Measurements from ENCODE around the gene EPB41L4B.

Gene EPB41L4B

DNA sequence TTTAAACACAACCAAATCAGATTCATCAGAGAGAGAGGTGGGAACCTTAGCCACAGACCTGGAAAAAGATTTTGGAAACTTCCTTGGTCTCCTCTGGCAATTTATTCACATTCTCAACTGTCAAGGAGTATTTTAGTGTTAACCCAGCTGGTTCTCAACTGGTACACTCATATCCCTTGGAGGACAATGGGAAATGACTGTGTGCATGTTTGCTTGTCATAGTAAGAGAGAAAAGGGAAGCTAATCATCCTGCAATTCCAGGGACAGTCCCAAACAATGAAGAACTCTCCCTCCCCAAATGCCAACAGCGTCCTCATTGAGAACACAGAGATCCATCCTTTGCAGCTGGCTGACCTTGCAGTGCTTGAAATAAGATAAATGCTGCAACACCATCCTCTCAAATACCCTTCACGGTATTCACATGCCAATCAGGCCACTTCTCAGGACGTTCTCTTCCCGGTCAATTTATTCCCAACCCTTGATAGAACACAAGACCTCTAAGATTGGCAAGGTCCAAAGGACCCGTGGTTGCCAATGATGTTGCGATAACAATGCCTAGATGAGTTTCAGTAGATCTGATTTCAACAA lies 75.5 kb downstream of the EPB41L4B start:
- Histone ChIP-seq H3K27me3 (ENCODE audit: control insufficient read depth in 1 of 2, insufficient read depth in 1 of 2, low read length in 2 of 2) (peaks cover 0 to 14% of the 10 kb centered on the region in 2 experiments), H3K4ac (ENCODE audit: low read depth in 1 of 2, low read length in 2 of 2) (no peak overlapping the region), H3K9ac (ENCODE audit: low read length) (no peak overlapping the region), H2AK5ac (ENCODE audit: low read length, severe bottlenecking) (no peak overlapping the region), H3K4me1 (ENCODE audit: control insufficient read depth, insufficient read depth, low read depth, low read length) (peaks cover 2% of the 10 kb centered on the region), H3K79me1 (replicated peaks; ENCODE audit: low read length, poor library complexity, severe bottlenecking) (no peaks in the 10 kb centered on the region), H3K23ac (ENCODE audit: low read length in 2 of 2) (no peak overlapping the region), H3K4me3 (ENCODE audit: insufficient read depth in 1 of 2, low read depth in 1 of 2, low read length in 2 of 2) (no peak overlapping the region), H2BK120ac (ENCODE audit: low read depth, low read length) (no peak overlapping the region), H2BK15ac (ENCODE audit: low read depth, poor library complexity, severe bottlenecking) (no peak overlapping the region), H3K36me3 (ENCODE audit: control insufficient read depth in 1 of 2, insufficient read depth in 2 of 2, low read depth in 1 of 2, low read length in 2 of 2) (no peaks in the 10 kb centered on the region), H4K8ac (ENCODE audit: low read length) (no peak overlapping the region), H2BK5ac (ENCODE audit: low read depth, low read length, poor library complexity, severe bottlenecking) (no peak overlapping the region), H2AFZ (ENCODE audit: low read depth, low read length) (no peak overlapping the region), H3K18ac (ENCODE audit: low read depth in 1 of 2, low read length in 2 of 2) (no peak overlapping the region), H3K14ac (ENCODE audit: low read length in 2 of 2) (no peak overlapping the region), H3K4me2 (ENCODE audit: low read length, poor library complexity, severe bottlenecking) (no peak overlapping the region), H2BK12ac (ENCODE audit: low read length in 2 of 2) (no peak overlapping the region), H4K91ac (ENCODE audit: low read length) (no peak overlapping the region), H3K27ac (ENCODE audit: low read length, poor library complexity, severe bottlenecking) (no peak overlapping the region), H3K9me3 (ENCODE audit: control insufficient read depth, low read length) (no peaks in the 10 kb centered on the region)
- no peak for DNase-seq
- WGBS = 83% methylated on average over 6 of the region's 6 CpGs

DNA sequence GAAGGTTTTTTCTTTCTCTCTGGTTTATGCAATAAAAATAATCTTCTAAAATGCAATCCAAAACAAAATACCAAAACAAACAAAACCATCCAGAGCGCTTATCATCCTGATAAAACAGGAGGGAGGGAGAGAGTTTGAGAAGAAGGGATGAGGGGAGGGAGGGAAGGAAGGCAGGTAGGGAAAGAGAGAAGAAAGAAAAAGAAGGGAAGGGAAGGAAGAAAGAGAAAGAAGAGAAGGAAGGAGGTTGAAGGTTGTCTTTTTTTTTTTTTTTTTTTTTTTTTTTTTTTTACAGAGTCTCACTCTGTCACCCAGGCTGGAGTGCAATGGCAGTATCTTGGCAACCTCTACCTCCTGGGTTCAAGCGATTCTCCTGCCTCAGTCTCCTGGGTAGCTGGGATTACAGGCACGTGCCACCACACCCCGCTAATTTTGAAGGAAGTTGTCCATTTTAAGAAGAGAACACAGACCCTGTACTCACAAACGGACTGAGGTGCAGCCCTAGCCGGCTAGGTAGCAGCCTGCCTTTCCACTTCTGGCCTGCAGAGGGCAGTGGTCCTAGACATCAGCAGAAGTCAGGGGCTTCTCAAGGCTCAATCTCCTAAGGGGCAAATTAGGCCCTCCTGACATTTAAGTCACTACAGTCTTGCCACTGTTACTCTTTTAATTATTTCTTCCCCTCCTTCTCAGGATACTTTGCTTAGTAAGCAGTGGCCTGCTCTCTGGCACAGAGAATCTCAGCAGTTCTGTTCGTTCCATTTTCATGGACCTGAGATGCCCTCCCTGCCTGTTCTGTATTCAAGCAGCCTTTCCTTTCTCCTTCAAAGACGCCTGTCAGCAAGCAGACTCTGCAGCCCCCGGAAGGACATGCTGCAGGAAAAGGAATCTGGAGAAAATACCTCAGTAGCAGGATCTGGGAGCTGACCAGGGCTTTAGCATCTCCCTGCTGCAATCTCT lies 76.4 kb downstream of the EPB41L4B start:
- Histone ChIP-seq H3K27me3 (ENCODE audit: control insufficient read depth in 1 of 2, insufficient read depth in 1 of 2, low read length in 2 of 2) (peaks cover 0 to 16% of the 10 kb centered on the region in 2 experiments), H3K18ac (ENCODE audit: low read depth in 1 of 2, low read length in 2 of 2) (no peak overlapping the region), H3K27ac (ENCODE audit: low read length, poor library complexity, severe bottlenecking) (no peak overlapping the region), H2BK5ac (ENCODE audit: low read depth, low read length, poor library complexity, severe bottlenecking) (no peak overlapping the region), H3K4me2 (ENCODE audit: low read length, poor library complexity, severe bottlenecking) (no peak overlapping the region), H3K14ac (ENCODE audit: low read length in 2 of 2) (no peak overlapping the region), H3K4me3 (ENCODE audit: insufficient read depth in 1 of 2, low read depth in 1 of 2, low read length in 2 of 2) (no peak overlapping the region), H3K4ac (ENCODE audit: low read depth in 1 of 2, low read length in 2 of 2) (no peak overlapping the region), H4K8ac (ENCODE audit: low read length) (no peak overlapping the region), H2BK120ac (ENCODE audit: low read depth, low read length) (no peak overlapping the region), H2AK5ac (ENCODE audit: low read length, severe bottlenecking) (no peak overlapping the region), H3K9me3 (ENCODE audit: control insufficient read depth, low read length) (no peaks in the 10 kb centered on the region), H3K4me1 (ENCODE audit: control insufficient read depth, insufficient read depth, low read depth, low read length) (peaks cover 2% of the 10 kb centered on the region), H2BK12ac (ENCODE audit: low read length in 2 of 2) (no peak overlapping the region), H2BK15ac (ENCODE audit: low read depth, poor library complexity, severe bottlenecking) (no peak overlapping the region), H3K79me1 (replicated peaks; ENCODE audit: low read length, poor library complexity, severe bottlenecking) (no peaks in the 10 kb centered on the region), H3K36me3 (ENCODE audit: control insufficient read depth in 1 of 2, insufficient read depth in 2 of 2, low read depth in 1 of 2, low read length in 2 of 2) (no peaks in the 10 kb centered on the region), H4K91ac (ENCODE audit: low read length) (no peak overlapping the region), H3K23ac (ENCODE audit: low read length in 2 of 2) (no peak overlapping the region), H2AFZ (ENCODE audit: low read depth, low read length) (no peak overlapping the region), H3K9ac (ENCODE audit: low read length) (no peak overlapping the region)
- WGBS = 27% methylated on average over 8 of the region's 9 CpGs
- peak; percentile 70 for DNase-seq

DNA sequence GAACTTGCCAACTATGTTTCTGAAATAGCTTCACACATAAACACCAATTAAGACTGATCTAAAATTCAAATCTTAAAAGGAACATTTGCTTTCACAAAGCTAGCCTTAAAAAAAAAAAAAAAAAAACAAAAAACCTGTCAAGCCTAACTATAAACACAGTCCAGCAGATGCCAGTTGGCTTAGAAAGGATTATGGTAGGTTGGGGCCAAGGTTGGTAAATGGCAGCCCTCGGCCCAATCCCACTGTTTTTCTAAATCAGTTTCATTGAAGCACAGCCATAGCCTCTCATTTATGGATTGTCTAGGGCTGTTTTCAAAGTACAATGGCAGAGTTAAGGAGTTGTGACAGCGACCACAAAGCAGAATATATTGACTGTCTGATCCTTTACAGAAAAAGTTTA lies 78.1 kb downstream of the EPB41L4B start:
- H3K4me3 ChIP-seq (ENCODE audit: insufficient read depth in 1 of 2, low read depth in 1 of 2, low read length in 2 of 2) = no peak overlapping the region
- no peak overlapping the region for H3K14ac ChIP-seq (ENCODE audit: low read length in 2 of 2)
- no peaks in the 10 kb centered on the region for H3K36me3 ChIP-seq (ENCODE audit: control insufficient read depth in 1 of 2, insufficient read depth in 2 of 2, low read depth in 1 of 2, low read length in 2 of 2)
- H3K4ac ChIP-seq (ENCODE audit: low read depth in 1 of 2, low read length in 2 of 2) = no peak overlapping the region
- no peaks in the 10 kb centered on the region for H3K79me1 ChIP-seq (replicated peaks; ENCODE audit: low read length, poor library complexity, severe bottlenecking)
- no peak overlapping the region for H4K91ac ChIP-seq (ENCODE audit: low read length)
- no peak overlapping the region for H2AK5ac ChIP-seq (ENCODE audit: low read length, severe bottlenecking)
- 95% methylated on average over 2 of the region's 2 CpGs for WGBS
- H3K23ac ChIP-seq (ENCODE audit: low read length in 2 of 2) = no peak overlapping the region
- H2AFZ ChIP-seq (ENCODE audit: low read depth, low read length) = no peak overlapping the region
- H3K9me3 ChIP-seq (ENCODE audit: control insufficient read depth, low read length) = no peaks in the 10 kb centered on the region
- no peak overlapping the region for H4K8ac ChIP-seq (ENCODE audit: low read length)
- no peak overlapping the region for H3K27ac ChIP-seq (ENCODE audit: low read length, poor library complexity, severe bottlenecking)
- no peak overlapping the region for H2BK15ac ChIP-seq (ENCODE audit: low read depth, poor library complexity, severe bottlenecking)
- no peak overlapping the region for H2BK5ac ChIP-seq (ENCODE audit: low read depth, low read length, poor library complexity, severe bottlenecking)
- H3K4me2 ChIP-seq (ENCODE audit: low read length, poor library complexity, severe bottlenecking) = no peak overlapping the region
- no peak overlapping the region for H2BK120ac ChIP-seq (ENCODE audit: low read depth, low read length)
- H3K4me1 ChIP-seq (ENCODE audit: control insufficient read depth, insufficient read depth, low read depth, low read length) = no peaks in the 10 kb centered on the region
- H3K9ac ChIP-seq (ENCODE audit: low read length) = no peak overlapping the region
- no peak overlapping the region for H2BK12ac ChIP-seq (ENCODE audit: low read length in 2 of 2)
- H3K18ac ChIP-seq (ENCODE audit: low read depth in 1 of 2, low read length in 2 of 2) = no peak overlapping the region
- no peak for DNase-seq
- H3K27me3 ChIP-seq (ENCODE audit: control insufficient read depth in 1 of 2, insufficient read depth in 1 of 2, low read length in 2 of 2) = peaks cover 3 to 16% of the 10 kb centered on the region in 2 experiments

DNA sequence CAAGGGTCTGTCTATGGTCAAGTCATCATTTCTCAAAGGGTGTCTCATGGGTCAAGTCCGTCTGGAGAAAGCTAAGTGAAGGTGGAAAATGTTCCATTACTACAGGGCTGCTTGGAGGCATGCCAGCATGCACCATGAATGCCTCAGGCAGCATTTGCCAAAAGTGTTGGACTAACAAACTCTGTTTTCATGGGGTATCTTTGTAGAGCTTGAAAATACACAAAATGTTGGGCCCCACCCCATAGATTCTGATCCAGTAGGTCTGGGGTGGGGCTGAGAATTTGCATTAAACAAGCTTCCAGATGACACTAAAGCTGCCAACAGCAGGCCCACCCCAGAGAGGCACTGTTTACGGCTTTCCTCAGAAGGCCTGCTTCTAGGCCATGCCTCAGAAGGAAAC lies 78.8 kb downstream of the EPB41L4B start:
- no peak overlapping the region for H2BK15ac ChIP-seq (ENCODE audit: low read depth, poor library complexity, severe bottlenecking)
- no peaks in the 10 kb centered on the region for H3K9me3 ChIP-seq (ENCODE audit: control insufficient read depth, low read length)
- no peaks in the 10 kb centered on the region for H3K4me1 ChIP-seq (ENCODE audit: control insufficient read depth, insufficient read depth, low read depth, low read length)
- H2AFZ ChIP-seq (ENCODE audit: low read depth, low read length) = no peak overlapping the region
- H3K9ac ChIP-seq (ENCODE audit: low read length) = no peak overlapping the region
- H3K79me1 ChIP-seq (replicated peaks; ENCODE audit: low read length, poor library complexity, severe bottlenecking) = no peaks in the 10 kb centered on the region
- WGBS = 77% methylated on average over 2 of the region's 2 CpGs
- no peak overlapping the region for H2BK12ac ChIP-seq (ENCODE audit: low read length in 2 of 2)
- H2AK5ac ChIP-seq (ENCODE audit: low read length, severe bottlenecking) = no peak overlapping the region
- H3K4me2 ChIP-seq (ENCODE audit: low read length, poor library complexity, severe bottlenecking) = no peak overlapping the region
- no peak for DNase-seq
- peaks cover 7 to 18% of the 10 kb centered on the region in 2 experiments for H3K27me3 ChIP-seq (ENCODE audit: control insufficient read depth in 1 of 2, insufficient read depth in 1 of 2, low read length in 2 of 2)
- no peak overlapping the region for H3K18ac ChIP-seq (ENCODE audit: low read depth in 1 of 2, low read length in 2 of 2)
- H3K14ac ChIP-seq (ENCODE audit: low read length in 2 of 2) = no peak overlapping the region
- no peak overlapping the region for H3K4me3 ChIP-seq (ENCODE audit: insufficient read depth in 1 of 2, low read depth in 1 of 2, low read length in 2 of 2)
- no peak overlapping the region for H3K27ac ChIP-seq (ENCODE audit: low read length, poor library complexity, severe bottlenecking)
- no peak overlapping the region for H3K4ac ChIP-seq (ENCODE audit: low read depth in 1 of 2, low read length in 2 of 2)
- no peak overlapping the region for H2BK5ac ChIP-seq (ENCODE audit: low read depth, low read length, poor library complexity, severe bottlenecking)
- H4K8ac ChIP-seq (ENCODE audit: low read length) = no peak overlapping the region
- no peak overlapping the region for H2BK120ac ChIP-seq (ENCODE audit: low read depth, low read length)
- no peak overlapping the region for H3K23ac ChIP-seq (ENCODE audit: low read length in 2 of 2)
- no peaks in the 10 kb centered on the region for H3K36me3 ChIP-seq (ENCODE audit: control insufficient read depth in 1 of 2, insufficient read depth in 2 of 2, low read depth in 1 of 2, low read length in 2 of 2)
- H4K91ac ChIP-seq (ENCODE audit: low read length) = no peak overlapping the region

Measured in mesenchymal stem cell (in vitro differentiated cells and primary cell).